Mucosa of gallbladder (tissue), 1 donor: Measurements from ENCODE around the gene B3GALT2. TPM values are rescaled to one million over a fixed set of nuclear protein-coding genes. Genes with fewer than 3 reads are reported as not detected.
"Not testable (repeated sequence)": the region's sequence is repeated elsewhere in the genome, so short reads cannot be mapped to it uniquely, and the experiment has no call there.

Experiments
- DNase-seq: peaks from one replicate; pipeline ENCODE4 v3.0.0-alpha.2; 2020; ENCODE audit warnings: low spot score
- total RNA-seq: library from RNA; stranded (reverse); gene quantifications from one replicate; pipeline ENCODE4 v1.2.1, GENCODE V29; 2021
- donor health status: DM: no; HTN: no; CAD: no.

The B3GALT2 gene
- total RNA-seq = 132 TPM

GRCh38 chr1:193185901-193186731 is at the start of gene B3GALT2:
TSS of gene B3GALT2 (minus strand) at chr1:193186613. CDS start at chr1:193181562, 5,051 bp downstream.
- DNase-seq = peak; percentile 44

GRCh38 chr1:193234530-193234929 is 48.1 kb upstream of the B3GALT2 start:
- DNase-seq = no peak

DNA sequence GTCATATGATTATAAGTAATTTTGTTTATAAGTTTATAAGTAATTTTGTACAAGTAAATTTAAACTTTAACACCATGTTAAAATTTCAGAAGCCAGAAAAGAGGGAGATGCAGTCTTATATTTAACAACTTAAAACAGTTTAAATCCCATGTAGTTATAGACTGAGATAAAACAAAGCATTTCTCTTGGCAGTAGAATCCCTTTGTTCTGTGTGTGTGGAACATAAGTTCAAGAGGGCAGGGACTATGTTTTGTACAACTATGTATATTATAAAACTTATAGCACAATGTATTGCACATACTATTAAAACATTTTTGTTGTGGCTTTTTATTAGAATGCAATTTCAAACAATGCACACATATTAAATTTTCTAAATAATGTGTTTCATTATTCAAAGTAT is 44.7 kb upstream of the B3GALT2 start:
- DNase-seq = not testable (repeated sequence)

DNA sequence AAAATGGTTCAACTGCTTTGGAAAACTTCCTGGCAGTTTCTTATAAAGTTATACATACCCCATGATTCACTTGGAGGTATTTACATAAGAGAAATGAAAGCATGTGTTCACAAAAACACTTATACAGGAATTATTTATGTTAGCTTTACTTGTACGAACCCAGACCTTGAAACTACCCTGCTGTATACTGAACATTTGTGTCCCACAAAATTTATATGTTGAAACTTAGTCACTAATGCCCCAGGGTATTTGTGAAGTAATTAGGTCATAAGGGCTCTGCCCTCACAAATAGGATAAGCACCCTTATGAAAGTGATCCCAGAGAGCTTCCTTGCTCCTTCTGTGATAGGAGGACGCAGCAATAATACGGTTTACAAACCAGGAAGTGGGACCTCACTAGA is 42.7 kb upstream of the B3GALT2 start:
- DNase-seq = no peak

DNA sequence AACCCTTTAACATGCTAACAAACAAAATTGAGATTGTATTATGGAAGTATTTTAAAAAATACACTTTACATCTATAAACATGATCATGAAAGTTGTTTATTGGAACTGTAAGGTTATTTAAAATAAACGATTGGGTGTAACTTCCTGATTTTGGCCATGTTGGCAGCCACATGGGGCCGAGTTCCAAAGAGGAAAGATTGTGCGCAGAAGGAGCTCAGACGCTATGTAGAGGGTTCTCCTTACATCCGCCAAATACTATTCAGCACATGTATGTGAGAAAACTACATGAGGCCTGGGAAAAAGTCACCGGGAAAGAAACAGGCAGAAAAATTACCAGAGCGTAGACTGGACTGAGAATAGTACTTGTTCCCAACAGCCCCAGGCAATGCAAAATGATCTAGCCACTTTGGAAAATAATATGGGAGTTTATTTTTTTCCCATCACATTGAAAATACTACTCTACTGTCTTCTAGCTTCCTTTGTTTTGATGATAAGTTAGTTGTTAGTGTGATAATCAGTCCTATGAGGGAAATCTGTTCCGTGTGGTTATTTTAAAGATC is 35.7 kb upstream of the B3GALT2 start:
- DNase-seq = no peak

DNA sequence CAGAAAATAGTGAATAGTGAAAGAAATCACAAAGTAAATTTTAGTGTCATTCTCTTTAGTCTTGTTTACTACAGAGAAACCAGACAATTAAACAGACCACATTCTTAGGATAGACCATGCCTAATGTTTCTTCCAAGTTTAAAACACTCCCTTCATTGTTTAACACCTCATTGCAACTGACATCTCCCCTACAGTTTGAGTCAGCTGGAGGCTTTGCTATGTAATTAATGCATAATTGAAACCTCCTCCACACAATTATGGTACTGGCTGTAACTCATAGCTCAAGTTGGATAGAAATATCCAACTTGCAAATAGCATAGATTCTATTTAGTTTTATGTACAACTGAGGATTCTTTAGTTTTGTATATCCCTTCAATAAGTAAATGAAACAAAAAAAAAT is 35.2 kb upstream of the B3GALT2 start:
- no peak for DNase-seq

GRCh38 chr1:193219391-193219790 is 33.0 kb upstream of the B3GALT2 start:
- DNase-seq = no peak

DNA sequence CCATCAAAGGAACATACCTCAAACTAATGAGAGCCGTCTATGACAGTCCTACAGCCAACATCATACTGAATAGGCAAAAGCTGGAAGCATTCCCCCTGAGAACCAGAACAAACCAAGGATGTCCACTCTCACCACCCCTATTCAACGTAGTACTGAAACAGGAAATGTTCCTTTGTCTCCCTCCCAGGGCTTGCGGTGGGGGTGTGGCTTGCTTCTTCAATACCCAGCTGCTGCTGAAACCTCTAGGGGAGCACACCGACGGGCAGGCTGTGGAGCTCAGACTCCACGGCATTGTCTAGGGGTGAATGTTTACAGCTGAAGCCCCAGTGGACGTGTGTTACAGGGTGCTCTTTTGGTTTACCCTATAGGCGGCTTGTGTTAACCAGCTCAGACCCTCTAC is 30.5 kb upstream of the B3GALT2 start:
- no peak for DNase-seq

DNA sequence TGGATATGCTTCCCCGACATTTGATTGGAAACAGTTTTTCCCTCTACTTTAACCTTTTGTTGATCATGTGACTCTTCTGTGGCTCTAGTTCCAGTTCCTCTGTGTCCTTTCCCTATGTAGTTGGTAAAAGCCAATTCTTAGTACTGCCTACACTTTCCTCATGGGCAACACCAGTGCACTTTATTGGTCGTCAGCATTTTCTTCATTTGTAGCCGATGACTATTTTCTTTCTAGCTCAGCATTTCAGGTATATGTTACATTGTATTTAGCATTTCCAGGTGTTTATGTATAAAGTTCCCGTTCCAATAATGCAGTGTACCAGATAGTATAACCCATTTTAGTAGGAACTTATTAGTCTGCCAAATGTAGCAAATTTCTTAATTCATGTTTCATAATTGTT is 27.6 kb upstream of the B3GALT2 start:
- DNase-seq = no peak

GRCh38 chr1:193212637-193213036 is 26.2 kb upstream of the B3GALT2 start:
- DNase-seq = no peak

DNA sequence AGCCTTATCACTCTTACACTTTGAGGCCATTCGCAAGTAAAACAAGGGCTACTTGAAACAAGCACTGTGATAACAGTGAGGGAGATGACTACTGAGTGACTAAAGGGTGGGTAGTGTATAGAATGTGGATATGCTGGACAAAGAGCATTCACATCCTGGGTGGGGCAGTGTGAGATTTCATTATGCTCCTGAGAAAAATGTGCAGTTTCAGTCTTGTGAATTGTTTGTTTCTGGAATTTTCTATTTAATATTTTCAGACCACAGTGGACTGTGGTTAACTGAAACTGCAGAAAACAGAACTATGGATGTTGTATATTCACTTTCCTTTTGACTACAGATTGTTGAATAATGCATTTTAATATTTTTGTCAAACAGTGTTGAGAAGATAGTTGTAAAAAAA is 25.1 kb upstream of the B3GALT2 start:
- DNase-seq = no peak

- no peak for DNase-seq
Measured at GRCh38 chr1:193210996-193211395, 24.6 kb upstream of the B3GALT2 start.

DNA sequence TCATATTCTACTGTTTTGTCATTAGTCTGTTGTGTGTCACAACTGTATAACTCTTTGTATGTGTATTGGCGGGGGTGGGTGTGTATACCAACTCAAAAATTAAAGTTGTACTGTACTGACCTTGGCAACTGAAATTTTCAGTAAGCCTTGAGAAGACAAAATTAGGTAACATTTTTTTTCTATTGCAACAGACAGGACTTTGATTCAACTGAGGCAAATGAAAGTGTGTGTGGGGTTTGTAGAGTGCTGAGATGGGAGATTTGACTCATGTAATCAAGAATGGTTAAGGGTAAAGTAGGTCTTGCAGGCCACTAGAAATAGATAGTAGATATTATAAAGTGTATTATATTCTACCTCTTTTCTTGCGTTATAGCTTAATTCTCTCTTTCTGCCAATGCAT is 14.6 kb upstream of the B3GALT2 start:
- no peak for DNase-seq

DNA sequence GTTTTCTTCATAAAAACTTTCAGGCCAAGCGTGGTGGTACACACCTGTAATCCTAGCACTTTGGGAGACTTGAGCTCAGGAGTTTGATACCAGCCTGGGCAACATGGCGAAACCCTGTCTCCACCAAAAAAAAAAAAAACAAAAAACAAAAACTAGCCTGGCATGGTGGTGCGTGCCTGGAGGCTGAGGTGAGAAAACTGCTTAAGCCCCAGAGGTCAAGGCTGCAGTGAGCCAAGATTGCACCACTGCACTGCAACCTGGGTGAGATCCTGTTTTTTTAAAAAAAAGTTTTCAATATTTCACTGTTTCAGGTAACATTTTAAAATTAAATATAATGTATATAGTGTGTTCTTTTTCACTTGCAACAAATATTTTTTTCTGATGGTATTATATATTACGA is 13.5 kb upstream of the B3GALT2 start:
- DNase-seq = no peak

DNA sequence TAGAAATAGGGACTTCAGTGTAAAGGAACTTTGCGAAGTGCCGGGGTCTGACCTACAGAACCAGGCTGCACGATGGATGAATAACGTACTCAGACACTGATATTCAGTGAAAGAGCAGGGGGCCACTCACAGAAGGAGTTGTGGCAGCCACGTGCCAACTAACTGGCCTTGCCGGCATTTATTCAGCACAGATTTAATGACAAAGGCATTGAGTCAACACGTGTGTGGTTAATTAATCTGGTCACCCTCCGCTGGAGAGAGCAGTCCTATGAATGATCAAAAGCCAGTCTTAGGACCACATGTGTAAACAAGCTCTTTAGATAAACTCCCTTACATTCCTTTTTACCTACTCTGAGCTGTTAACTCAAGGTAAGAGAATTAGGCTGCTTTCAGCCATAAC is 6.2 kb upstream of the B3GALT2 start:
- no peak for DNase-seq

GRCh38 chr1:193190096-193190744 is 3.8 kb upstream of the B3GALT2 start:
- DNase-seq = no peak

DNA sequence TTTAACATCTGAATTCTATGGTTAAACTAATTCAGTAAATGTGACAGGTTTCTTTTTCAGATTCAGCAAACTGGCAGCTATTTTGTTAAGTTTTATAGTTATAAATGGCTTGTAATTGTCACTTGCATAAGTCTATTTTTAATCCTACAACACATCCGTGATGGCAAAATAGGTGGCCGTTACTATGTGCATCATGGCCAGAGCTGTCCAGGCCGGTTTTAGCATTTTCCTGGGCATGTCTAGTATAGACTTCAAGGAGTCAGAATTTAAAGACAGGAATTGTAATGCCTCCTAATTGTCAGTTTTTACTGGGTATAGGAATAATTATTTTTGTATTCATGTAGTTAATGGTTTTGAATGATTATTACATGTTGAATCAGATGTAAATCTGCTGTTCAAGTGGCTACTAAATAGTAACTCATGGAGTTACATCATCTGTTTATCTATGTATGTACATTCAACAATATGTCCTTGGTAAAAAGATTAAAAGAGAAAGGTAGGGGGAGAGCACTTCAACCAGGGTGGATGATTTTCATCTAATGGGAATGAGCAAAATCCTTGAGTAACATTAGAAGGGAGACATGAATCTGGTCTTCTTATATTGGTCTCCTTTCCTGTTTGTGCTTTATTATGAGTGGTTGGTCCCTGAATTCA is 3.2 kb upstream of the B3GALT2 start:
- no peak for DNase-seq

GRCh38 chr1:193188915-193189314 is 2.5 kb upstream of the B3GALT2 start:
- DNase-seq = not testable (repeated sequence)

DNA sequence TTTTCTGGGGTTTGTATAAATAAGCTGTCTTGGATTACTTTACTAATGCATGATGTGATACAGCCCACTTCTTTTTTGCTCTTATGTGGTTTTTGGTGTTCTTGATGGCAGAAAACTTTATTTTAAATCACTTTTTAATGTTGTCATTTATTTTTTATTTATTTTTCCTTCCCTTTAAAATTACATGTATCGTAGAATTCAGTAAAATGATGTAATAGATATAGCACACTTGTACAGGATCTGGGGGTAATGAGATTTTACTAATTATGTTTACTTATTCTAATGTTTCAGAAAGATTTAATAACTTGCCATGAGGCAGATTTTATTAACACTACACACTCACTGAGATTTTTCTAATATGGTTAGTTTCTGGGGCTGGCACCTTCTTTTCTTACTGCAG is 701 bp upstream of the B3GALT2 start:
- no peak for DNase-seq

GRCh38 chr1:193185211-193185610 is 1.2 kb downstream of the B3GALT2 start:
- no peak for DNase-seq

GRCh38 chr1:193184776-193185175 is 1.6 kb downstream of the B3GALT2 start:
- DNase-seq = no peak

DNA sequence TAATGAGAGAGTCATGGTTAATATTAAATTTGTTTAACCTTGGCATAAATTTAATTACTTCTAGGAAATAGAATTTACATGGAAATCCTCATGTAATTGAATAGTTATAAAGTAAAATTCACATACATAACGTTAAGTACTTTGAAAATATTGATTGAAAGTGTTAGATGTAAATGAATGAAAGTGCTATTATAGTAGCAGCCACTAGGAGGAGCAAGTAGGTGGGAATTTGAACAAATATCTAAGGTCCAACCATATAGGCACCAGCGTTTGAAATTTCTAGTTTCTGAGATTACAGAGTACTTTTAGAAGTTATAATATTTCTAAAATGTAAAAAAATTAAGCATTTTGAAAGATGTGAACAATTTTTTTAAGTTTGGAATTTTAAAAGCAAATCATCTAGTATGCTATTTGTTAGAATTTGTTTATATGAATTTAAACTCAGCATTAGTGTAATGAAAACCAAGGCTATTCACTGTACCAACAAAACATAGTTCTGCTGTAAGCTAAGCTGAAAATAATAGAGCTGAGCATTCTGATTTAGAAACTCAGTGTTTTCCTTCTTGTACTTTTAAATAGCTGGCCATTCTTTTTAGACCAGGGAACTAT is 3.3 kb downstream of the B3GALT2 start:
- DNase-seq = no peak
